Activated B cell treated with CpG ODN at 0.5 μM for 24 hours (primary cell): ENCODE data around the gene RADIL. TPM values are rescaled to one million over a fixed set of nuclear protein-coding genes. Genes with fewer than 3 reads are reported as not detected.

Experiments
- ATAC-seq: fragments of 200-7000 bp; cut with Tn5 transposase; one replicate; pipeline ENCODE4 v1.10.0; 2021; ENCODE audit warnings: low read depth, mild to moderate bottlenecking, moderate library complexity
- CTCF ChIA-PET: fragments of 350-600 bp; sonication (Branson Sonifier 250); formaldehyde crosslinking; loops from one replicate; lab custom pipeline; 2021; ENCODE audit warnings: antibody characterized with exemption; lab: Charles Lee
- POLR2A ChIA-PET: fragments of 350-600 bp; sonication (Branson Sonifier 250); formaldehyde crosslinking; loops from one replicate; lab custom pipeline; 2021; ENCODE audit warnings: antibody characterized with exemption; lab: Charles Lee
- DNase-seq: peaks from one replicate; pipeline ENCODE4 v3.0.0; 2022
- H3K27ac Mint-ChIP-seq: one replicate; pipeline ENCODE4 v1.8.0; 2020; ENCODE audit warnings: mixed read lengths
- H3K27me3 Mint-ChIP-seq: one replicate; pipeline ENCODE4 v1.8.0; 2021; ENCODE audit warnings: mixed read lengths
- H3K36me3 Mint-ChIP-seq: one replicate; pipeline ENCODE4 v1.8.0; 2021; ENCODE audit warnings: low read depth, mixed read lengths
- H3K4me1 Mint-ChIP-seq: one replicate; pipeline ENCODE4 v1.8.0; 2021; ENCODE audit warnings: mixed read lengths
- H3K4me3 Mint-ChIP-seq: one replicate; pipeline ENCODE4 v1.8.0; 2020; ENCODE audit warnings: mild to moderate bottlenecking, mixed read lengths
- H3K9me3 Mint-ChIP-seq: one replicate; pipeline ENCODE4 v1.8.0; 2020; ENCODE audit warnings: mixed read lengths
- intact Hi-C: fragments of 100-400 bp; cut with micrococcal nuclease; formaldehyde crosslinking; loops from one replicate; pipeline ENCODE4 v1.15.1; 2024
- total RNA-seq: library from RNA; stranded (reverse); gene quantifications from 2 replicates; pipeline ENCODE4 v1.2.3, GENCODE V29; 2022
- TF ChIP-seq, protein P1 (sequence below): fragments of 200-600 bp; IDR thresholded peaks from one replicate; pipeline ENCODE4 v1.8.0; 2022; ENCODE audit warnings: antibody characterized with exemption, mild to moderate bottlenecking

Gene RADIL
- total RNA-seq, 1 donor from 2014 or later, result not detected

DNA sequence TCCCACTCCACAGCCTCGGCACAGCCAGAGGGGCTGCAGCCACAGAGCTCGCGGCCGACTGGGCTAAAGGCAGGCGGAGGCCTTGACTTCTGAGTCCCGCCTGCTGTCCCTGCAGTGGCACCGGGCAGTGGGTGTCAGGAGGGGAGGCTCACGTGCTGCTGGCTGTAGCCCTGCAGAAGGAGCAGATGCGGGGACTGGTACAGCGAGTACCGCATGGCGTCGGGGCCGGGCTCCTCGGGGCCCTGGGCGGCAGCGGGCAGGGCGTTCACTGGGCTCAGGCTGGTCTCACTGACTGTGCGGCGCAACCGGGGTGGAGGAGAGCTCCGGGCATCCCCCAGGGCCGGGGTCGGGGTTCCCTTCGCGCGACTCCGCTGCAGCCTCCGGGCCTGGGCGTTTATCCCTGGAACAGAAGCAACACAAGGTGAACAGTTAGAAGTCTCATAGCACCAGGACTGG is 47.3 kb downstream of the RADIL start:
- H3K4me1 Mint-ChIP-seq, result no peaks in the 10 kb centered on the region
- no peak overlapping the region for H3K4me3 Mint-ChIP-seq
- POLR2A ChIA-PET, result no interaction called here
- ATAC-seq (no peak), DNase-seq (no peak)
- intact Hi-C loops, result no loop called here
- H3K27ac Mint-ChIP-seq, result no peak overlapping the region
- no peaks in the 10 kb centered on the region for H3K9me3 Mint-ChIP-seq
- TF ChIP-seq, protein P1, sequence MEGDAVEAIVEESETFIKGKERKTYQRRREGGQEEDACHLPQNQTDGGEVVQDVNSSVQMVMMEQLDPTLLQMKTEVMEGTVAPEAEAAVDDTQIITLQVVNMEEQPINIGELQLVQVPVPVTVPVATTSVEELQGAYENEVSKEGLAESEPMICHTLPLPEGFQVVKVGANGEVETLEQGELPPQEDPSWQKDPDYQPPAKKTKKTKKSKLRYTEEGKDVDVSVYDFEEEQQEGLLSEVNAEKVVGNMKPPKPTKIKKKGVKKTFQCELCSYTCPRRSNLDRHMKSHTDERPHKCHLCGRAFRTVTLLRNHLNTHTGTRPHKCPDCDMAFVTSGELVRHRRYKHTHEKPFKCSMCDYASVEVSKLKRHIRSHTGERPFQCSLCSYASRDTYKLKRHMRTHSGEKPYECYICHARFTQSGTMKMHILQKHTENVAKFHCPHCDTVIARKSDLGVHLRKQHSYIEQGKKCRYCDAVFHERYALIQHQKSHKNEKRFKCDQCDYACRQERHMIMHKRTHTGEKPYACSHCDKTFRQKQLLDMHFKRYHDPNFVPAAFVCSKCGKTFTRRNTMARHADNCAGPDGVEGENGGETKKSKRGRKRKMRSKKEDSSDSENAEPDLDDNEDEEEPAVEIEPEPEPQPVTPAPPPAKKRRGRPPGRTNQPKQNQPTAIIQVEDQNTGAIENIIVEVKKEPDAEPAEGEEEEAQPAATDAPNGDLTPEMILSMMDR, result no peak
- CTCF ChIA-PET, result no interaction called here
- no peaks in the 10 kb centered on the region for H3K36me3 Mint-ChIP-seq
- H3K27me3 Mint-ChIP-seq, result no peaks in the 10 kb centered on the region

DNA sequence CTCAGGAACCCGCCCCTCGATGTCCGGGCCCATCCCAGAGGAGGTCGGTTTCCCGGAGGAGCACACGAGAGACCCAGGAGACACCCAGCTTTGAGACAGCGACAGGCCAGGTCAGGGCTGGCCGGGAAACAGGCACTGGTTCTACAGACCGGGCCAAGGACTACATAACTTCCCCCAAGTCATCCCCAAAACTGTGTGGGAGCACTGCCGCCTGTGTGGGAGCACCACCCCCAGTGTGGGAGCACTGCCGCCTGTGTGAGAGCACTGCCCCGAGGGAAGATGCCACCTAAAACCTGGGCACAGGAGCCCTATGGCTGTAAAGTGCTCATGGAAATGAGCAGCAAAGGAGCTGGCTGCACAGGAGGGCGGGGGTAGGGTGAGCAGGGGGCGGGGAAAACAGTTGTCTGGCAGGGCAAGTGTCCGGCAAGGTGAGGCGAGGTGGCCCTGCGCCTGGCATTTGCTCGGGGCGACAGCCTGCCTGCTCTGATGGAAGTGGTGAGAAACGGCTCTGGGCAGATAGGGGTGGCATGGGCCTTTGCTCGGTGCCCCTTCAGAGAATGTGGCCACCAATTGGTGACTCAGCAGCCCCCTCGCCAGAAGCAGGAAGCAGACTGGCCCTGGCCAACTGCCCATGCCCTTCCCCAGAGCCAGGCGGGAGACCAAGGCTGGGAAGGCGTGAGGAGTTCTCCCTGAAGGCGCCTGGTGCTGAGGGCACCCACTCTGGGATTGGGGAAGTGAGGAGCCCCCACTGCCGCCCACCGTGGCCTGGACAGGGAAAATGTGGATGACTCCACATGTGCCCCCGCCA is 47.9 kb downstream of the RADIL start:
- Mint-ChIP-seq H3K4me3 (no peak overlapping the region), H3K9me3 (no peaks in the 10 kb centered on the region), H3K27ac (no peak overlapping the region), H3K27me3 (no peaks in the 10 kb centered on the region), H3K36me3 (no peaks in the 10 kb centered on the region), H3K4me1 (no peaks in the 10 kb centered on the region)
- CTCF ChIA-PET, result no interaction called here
- POLR2A ChIA-PET, result no interaction called here
- ATAC-seq (no peak), DNase-seq (no peak)
- intact Hi-C loops, result no loop called here
- TF ChIP-seq, protein P1, result no peak

DNA sequence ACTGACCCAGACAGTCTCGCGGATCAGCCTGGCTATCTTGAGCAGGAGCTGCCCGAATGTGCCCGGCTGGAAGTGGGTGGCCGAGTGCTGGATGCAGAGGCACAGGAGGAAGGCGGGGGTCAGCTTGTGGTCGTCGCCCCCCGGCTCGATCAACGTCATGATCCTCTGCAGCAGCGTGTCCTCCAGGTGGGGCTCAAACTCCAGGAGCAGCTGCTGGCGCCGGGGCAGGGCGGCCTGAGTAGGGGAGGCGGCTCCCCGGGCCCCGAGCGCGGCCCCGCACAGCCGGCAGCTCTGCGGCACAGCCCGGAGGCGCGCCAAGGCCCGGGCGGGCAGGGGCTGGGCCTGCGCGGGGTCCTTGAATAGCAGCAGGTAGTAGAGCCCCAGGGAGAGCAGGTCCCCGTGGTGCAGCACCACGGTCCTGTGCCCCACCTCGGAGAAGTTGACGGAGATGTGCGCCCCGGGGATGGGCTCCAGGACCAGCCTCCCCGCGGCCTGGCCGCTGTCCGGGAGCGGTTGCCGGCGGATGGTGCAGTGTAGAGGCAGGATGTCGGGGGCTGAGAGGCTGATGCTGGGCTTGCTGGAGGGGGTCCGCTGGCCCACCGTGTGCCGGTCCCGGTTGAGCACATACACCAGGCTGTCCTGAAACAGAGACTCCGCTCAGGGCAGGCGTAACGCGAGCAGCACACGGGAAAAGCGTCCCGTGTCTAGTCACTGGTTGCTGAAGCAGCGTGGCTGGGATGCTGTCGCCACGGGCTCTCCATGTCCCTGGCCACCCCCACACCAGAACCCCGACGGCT is 48.7 kb downstream of the RADIL start:
- H3K27me3 Mint-ChIP-seq, result no peaks in the 10 kb centered on the region
- H3K4me1 Mint-ChIP-seq, result peaks cover 4% of the 10 kb centered on the region
- POLR2A ChIA-PET, result no interaction called here
- no peaks in the 10 kb centered on the region for H3K36me3 Mint-ChIP-seq
- H3K27ac Mint-ChIP-seq, result no peak overlapping the region
- TF ChIP-seq, protein P1, result no peak
- H3K9me3 Mint-ChIP-seq, result no peaks in the 10 kb centered on the region
- DNase-seq, result no peak
- intact Hi-C loops, result no loop called here
- ATAC-seq, result no peak
- CTCF ChIA-PET, result no interaction called here
- H3K4me3 Mint-ChIP-seq, result no peak overlapping the region

DNA sequence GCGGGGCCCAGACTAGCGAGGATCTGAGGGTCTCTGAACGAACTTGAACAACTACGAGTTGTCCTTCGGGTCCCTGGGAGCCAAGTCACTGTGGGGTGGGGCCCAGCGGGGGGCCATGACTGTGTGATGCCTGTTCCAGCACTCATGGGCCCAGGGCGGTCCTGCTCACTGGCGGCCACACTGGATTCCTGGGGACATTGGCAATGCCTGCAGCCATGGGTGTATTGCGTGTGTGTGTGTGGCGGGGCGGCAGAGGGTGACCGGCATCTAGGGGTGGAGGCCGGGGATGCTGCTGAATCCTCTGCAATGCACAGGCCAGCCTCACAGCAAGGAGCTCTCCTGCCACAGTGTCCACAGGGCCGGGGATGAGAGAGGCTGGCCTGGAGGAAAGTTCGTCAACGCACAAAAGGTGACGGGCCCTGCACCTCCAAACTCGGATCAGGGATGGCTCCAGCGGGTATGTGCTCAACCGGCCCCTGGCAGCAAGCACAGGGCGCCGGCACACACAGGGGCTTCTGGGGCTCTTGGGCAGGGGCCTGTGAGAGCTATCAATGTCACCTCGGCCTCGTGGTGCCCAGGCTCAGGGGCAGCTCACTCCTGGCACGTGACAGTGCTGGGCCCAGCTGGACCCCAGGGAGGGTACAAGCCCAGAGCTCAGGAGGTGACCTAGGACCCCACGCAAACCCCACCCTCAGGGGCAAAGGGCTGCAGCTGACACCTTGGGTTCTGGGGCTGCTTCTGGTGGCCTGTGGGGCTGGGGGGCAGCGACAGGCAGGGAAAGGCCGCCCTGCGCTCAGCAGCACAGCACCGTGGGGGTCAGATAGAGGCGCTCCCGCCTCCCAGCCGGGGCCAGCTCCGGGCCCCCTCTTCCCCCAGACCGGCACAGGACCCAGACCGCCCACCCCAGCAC is 49.6 kb downstream of the RADIL start:
- intact Hi-C loops, result no loop called here
- no peaks in the 10 kb centered on the region for H3K36me3 Mint-ChIP-seq

More for the DNA sequence above, 49.6 kb downstream of the RADIL start:
- CTCF ChIA-PET, result no interaction called here
- Mint-ChIP-seq H3K4me1 (peaks cover 4% of the 10 kb centered on the region), H3K4me3 (no peak overlapping the region), H3K27ac (no peak overlapping the region), H3K9me3 (no peaks in the 10 kb centered on the region), H3K27me3 (no peaks in the 10 kb centered on the region)
- TF ChIP-seq, protein P1, result no peak
- no peak for DNase-seq
- POLR2A ChIA-PET, result no interaction called here
- no peak for ATAC-seq
